ENCODE measurements around the gene SYF2. TPM values are rescaled to one million over a fixed set of nuclear protein-coding genes. Genes with fewer than 3 reads are reported as not detected.

Gene SYF2
- total and polyA plus RNA-seq, 2 donors (not counting 3 experiments of a cell fraction or from before 2014, with no cell fraction given) = 9.3 to 38.0 TPM

DNA sequence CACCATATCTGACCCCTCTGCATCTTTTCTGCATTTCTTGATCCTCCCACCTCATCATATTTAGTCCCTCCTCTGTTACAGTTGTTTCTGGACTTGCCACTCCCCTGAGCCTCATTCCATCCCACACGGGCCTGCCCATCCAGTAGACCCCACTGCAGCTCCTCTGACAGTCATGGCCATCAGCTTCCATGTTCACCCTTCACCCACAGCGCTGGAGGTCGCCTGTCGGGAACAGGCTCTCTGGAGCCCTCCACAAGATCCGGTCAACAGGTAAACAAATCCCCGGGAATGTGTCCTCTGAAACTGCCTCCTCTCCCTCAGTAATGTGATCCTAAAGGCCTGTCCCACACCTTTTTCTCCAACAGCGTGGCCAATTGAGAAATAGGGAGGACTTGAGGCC, 31.3 kb downstream of the SYF2 start:
- Histone ChIP-seq H3K27me3 (ENCODE audit: control insufficient read depth in 2 of 2, insufficient read depth in 2 of 2, low read length in 2 of 2) (peaks cover 8 to 10% of the 10 kb centered on the region in 2 experiments), H3K9me3 (replicated peaks; ENCODE audit: control insufficient read depth, insufficient read depth, low read length) (no peaks in the 10 kb centered on the region), H3K9ac (replicated peaks; ENCODE audit: extremely low read depth, insufficient read depth, low read length) (no peak overlapping the region), H3K4me3 (replicated peaks in 1 of 3; ENCODE audit: insufficient read depth in 1 of 3, low read depth in 1 of 3, low read length in 3 of 3) (no peak overlapping the region), H3K9me1 (replicated peaks; ENCODE audit: control insufficient read depth, extremely low read depth, insufficient read depth, low read length) (no peaks in the 10 kb centered on the region), H4K20me1 (replicated peaks; ENCODE audit: control insufficient read depth, extremely low read depth, insufficient read depth, low read length) (no peaks in the 10 kb centered on the region), H3K4me2 (ENCODE audit: insufficient read depth, low read length) (no peak overlapping the region), H3K27ac (ENCODE audit: insufficient read depth, low read depth, low read length) (no peak overlapping the region), H3K36me3 (ENCODE audit: control insufficient read depth in 2 of 2, extremely low read depth in 1 of 2, insufficient read depth in 2 of 2, low read length in 2 of 2) (no peaks in the 10 kb centered on the region), H3K79me2 (ENCODE audit: control insufficient read depth, insufficient read depth, low read length) (no peaks in the 10 kb centered on the region), H3K4me1 (ENCODE audit: control insufficient read depth, extremely low read depth, insufficient read depth, low read length) (no peaks in the 10 kb centered on the region), H2AFZ (ENCODE audit: low read depth, low read length) (no peak overlapping the region)
- ChIA-PET CTCF (no interaction called here), POLR2A (no interaction called here)
- intact Hi-C loops (cut with micrococcal nuclease) (loop anchor here (5.0 kb wide), 1 partner anchor 269 kb away; the partner anchor contains the start of gene RUNX3), dilution Hi-C loops (cut with MboI; ENCODE audit: extremely low pct_ligation_motif_present, low sequenced_read_pairs) (no loop called here)
- FAIRE-seq (no peak), DNase-seq (ENCODE audit: low read depth, low spot score) (no peak)
- no TSS peak for BruUV-seq (replicated peaks)
- TF ChIP-seq, protein P1, sequence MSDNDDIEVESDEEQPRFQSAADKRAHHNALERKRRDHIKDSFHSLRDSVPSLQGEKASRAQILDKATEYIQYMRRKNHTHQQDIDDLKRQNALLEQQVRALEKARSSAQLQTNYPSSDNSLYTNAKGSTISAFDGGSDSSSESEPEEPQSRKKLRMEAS (IDR thresholded peaks at IDR 0.05; ENCODE audit: insufficient read depth, insufficient read length) = no peak
- TF ChIP-seq MYC (IDR thresholded peaks at IDR 0.05; ENCODE audit: low read depth, low read length) (no peak), FOS (IDR thresholded peaks at IDR 0.05; ENCODE audit: borderline replicate concordance, insufficient read depth, low read length) (no peak), POLR2A (IDR thresholded peaks at IDR 0.05; ENCODE audit: low read depth, low read length) (no peak), POLR2AphosphoS5 (IDR thresholded peaks at IDR 0.05; ENCODE audit: insufficient read depth, low read depth, low read length) (no peak), EZH2 (IDR thresholded peaks at IDR 0.05; ENCODE audit: borderline replicate concordance, low read depth, low read length, severe bottlenecking) (no peak), JUN (IDR thresholded peaks at IDR 0.05; ENCODE audit: borderline replicate concordance, insufficient read depth, insufficient read length, low read depth) (no peak), GATA2 (IDR thresholded peaks at IDR 0.05; ENCODE audit: insufficient read depth, insufficient read length, low read depth, low read length) (no peak)
- TF ChIP-seq, protein P2, sequence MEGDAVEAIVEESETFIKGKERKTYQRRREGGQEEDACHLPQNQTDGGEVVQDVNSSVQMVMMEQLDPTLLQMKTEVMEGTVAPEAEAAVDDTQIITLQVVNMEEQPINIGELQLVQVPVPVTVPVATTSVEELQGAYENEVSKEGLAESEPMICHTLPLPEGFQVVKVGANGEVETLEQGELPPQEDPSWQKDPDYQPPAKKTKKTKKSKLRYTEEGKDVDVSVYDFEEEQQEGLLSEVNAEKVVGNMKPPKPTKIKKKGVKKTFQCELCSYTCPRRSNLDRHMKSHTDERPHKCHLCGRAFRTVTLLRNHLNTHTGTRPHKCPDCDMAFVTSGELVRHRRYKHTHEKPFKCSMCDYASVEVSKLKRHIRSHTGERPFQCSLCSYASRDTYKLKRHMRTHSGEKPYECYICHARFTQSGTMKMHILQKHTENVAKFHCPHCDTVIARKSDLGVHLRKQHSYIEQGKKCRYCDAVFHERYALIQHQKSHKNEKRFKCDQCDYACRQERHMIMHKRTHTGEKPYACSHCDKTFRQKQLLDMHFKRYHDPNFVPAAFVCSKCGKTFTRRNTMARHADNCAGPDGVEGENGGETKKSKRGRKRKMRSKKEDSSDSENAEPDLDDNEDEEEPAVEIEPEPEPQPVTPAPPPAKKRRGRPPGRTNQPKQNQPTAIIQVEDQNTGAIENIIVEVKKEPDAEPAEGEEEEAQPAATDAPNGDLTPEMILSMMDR (IDR thresholded peaks at IDR 0.05; ENCODE audit: extremely low read depth in 1 of 2, insufficient read depth in 1 of 2, low read depth in 1 of 2, low read length in 2 of 2) = no peak
